Activated gamma-delta T cell treated with anti-CD3 and anti-CD28 coated beads, Interleukin-2, amount 50 U/mL, for 16 hours (primary cell): Measurements from ENCODE around the gene ENGASE.

Experiments
- DNase-seq: peaks from one replicate; pipeline ENCODE4 v3.0.0-alpha.2; 2020; ENCODE audit warnings: low read depth

The ENGASE gene

DNA sequence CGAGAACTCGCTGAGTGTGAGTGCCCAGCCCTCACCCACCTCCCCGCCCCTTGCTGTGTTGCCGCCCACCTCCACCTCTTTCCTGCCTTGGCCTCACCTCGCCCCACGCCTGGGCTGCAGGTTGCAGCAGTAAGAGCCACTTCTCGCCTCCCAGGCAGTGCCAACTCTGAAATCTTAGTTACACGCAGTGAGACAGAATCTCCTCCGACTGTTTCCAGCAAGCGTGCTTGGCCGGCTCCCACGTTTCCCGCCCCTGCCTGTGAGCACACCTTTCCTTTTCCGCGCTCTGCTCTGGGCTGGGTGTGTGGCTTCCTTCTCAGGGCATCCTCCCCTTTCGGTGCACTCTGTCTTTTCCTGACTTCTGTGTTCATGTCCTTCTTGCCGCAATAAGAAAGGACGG lies 5.7 kb downstream of the ENGASE start:
- DNase-seq = no peak

GRCh38 chr17:79080761-79081290 lies 6.2 kb downstream of the ENGASE start:
- DNase-seq = no peak

- DNase-seq = no peak
Measured at GRCh38 chr17:79081571-79082276, 7.1 kb downstream of the ENGASE start.

DNA sequence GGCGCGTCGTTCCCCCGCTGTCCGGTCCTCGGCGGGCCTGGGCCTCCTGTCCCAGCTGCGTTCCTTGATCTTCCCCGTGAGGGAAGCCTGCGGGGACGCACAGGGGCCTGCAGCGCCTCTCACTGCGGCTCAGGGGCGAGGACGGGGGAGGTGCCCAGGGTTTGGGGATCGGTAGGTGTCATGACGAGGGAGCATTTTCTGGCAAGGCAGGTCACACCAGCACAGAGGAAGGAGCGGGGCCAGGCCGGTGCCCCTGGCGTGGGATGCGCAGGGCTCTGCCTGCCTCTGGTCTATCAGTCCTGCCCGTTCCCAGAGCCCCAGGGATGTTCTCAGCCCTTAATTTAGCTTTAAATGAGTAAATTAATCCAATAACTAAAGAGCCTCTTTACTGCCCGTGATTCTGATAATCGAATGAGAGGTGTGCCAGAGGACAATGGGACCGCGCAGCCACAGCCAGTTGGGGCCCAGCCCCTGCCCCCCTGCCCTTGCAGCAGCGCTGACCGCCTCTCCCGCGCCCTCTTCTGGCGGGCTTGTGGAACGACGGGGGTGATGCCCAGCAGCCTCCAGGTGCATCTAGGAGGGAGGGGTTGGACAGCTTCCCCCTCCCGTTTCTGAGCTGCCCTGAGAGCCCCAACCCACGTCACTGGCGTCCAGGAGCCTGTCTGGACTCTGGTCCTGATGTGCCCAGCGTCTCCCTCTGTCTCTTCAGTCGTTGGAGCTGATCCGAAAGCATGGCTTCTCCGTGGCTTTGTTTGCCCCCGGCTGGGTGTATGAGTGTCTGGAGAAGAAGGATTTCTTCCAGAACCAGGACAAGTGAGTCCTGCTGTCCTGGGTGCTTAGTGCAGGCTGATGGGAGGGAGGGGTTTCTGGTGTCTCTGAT lies 7.9 kb downstream of the ENGASE start:
- no peak for DNase-seq

GRCh38 chr17:79083191-79083971 lies 8.8 kb downstream of the ENGASE start:
- DNase-seq = no peak

DNA sequence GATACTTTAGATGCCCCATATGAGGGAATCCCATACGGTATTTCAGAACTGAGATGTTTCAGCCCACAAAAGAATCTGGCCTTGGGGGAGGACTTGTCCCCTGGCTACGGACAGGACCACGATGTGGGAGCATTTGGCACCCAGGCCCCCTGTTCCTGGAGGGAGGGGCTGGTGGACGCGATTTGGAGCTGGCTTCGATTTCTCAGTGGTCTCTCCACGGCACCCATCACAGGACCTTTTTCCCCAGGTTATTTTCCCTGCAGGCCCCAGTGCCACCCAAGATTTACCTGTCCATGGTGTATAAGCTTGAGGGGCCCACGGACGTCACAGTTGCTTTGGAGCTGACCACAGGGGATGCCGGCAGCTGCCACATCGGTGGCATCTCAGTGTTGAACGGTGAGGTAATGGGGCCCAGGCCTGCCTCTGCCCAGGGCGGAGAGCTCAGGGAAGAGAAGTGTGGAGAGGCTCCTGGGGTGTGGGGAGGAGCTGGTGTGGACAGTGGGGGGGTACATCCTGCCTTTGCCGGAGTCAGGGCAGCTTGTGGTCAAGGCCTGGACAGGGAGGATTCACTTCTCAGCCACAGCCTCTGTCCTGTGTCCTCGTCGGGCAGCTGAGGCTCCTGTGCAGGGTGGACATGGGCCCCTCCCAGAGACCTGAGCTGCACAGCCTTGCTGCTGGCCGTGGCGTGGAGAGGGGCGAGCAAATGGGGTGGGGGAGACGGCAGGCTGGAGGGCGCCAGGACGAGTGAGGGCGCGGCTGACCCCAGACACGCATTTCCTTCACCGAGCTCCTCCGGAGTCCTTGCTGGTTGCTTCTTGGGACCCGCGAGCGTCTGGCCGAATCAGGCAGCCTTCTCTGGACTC lies 9.9 kb downstream of the ENGASE start:
- no peak for DNase-seq

- no peak for DNase-seq
Measured at GRCh38 chr17:79085154-79085920, 10.7 kb downstream of the ENGASE start.

- no peak for DNase-seq
Measured at GRCh38 chr17:79085921-79086551, 11.4 kb downstream of the ENGASE start.

GRCh38 chr17:79086609-79087427 lies 12.2 kb downstream of the ENGASE start:
- DNase-seq = no peak

GRCh38 chr17:79087428-79088143 lies 13.0 kb downstream of the ENGASE start:
- DNase-seq = peak; percentile 38

DNA sequence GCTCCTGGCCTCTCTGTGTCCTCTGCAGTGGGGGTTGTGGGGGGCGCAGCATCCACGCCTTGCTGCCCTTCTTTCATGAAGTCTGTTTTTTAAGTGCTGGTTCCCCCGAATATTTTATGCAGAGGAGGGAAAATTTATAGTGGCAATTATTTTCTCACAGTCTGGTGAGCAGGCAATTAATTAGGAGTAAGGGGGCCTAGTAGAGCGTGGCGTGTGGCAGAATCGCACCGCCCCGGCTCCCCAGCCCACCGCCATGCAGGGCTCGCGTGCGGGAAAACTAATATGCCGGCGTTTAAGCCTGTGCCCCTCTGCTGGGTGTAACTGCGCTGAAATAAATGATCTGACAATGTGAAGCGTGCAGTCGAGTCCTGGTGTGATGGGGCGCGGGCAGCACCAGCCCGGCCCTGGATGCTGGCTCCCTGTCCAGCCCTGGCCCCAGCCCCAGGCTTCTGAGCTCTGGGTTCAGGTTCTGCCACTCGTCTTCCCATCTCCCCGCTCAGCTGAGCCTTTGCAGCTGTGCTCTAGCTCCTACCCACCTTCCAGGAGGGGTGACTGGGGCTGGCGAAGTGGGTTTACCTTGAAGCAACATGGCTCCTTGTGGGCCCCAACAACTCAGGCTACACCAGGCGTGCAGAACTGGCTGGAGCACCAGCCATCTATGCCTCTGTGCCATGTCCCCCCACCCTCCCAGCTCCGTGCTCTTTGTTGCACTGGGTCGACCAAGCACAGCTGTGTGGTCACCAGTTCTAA lies 13.8 kb downstream of the ENGASE start:
- no peak for DNase-seq

- DNase-seq = no peak
Measured at GRCh38 chr17:79088997-79089328, 14.3 kb downstream of the ENGASE start.

- no peak for DNase-seq
Measured at GRCh38 chr17:79089720-79090442, 15.3 kb downstream of the ENGASE start.

GRCh38 chr17:79090443-79091225 lies 16.0 kb downstream of the ENGASE start:
- DNase-seq = no peak

GRCh38 chr17:79091226-79091670 lies 16.6 kb downstream of the ENGASE start:
- no peak for DNase-seq

DNA sequence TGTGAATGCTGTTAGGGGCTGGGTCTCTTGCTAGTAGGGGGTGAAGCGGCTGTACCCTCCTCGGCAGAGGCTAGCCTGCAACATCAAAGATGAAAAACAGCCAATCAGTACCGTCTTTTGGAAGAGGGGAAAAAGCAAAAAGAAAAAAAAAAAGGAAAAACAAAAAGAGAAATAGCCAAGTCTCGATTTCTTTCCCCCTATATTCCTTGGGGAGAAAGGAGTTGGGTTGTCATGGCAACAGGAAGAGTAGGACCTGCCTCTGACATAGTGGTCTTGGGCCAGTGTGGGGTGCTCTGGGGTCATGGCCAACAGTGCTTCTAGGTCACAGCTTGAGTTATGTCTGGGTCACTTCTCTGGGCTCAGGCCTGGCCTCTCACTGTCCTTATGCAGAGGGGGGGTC lies 17.9 kb downstream of the ENGASE start:
- no peak for DNase-seq
